Measurements from ENCODE around the gene SPTY2D1.

GRCh38 chr11:18650859-18651557, 16.9 kb upstream of the SPTY2D1 start:
- TF ChIP-seq CTCF (IDR thresholded peaks at IDR 0.05) (peak; percentile 26 to 54 (median 42)), POLR2A (IDR thresholded peaks at IDR 0.05) (no peak)

Data from adrenal gland (tissue), 5 donors.